HFF-Myc (cell line): ENCODE data around the gene C10orf53.
"Not testable (repeated sequence)": the region's sequence is repeated elsewhere in the genome, so short reads cannot be mapped to it uniquely, and the experiment has no call there.

Source experiments
- DNase-seq: peaks from one replicate; pipeline ENCODE4 v3.0.0-alpha.2; 2011; ENCODE audit warnings: low read depth; ENCODE audit errors: extremely low read depth
- H3K4me3 ChIP-seq: replicated peaks from 2 replicates; pipeline ENCODE4 v1.5.1; 2011; ENCODE audit warnings: low read depth, mild to moderate bottlenecking, control low read depth, low read length
- TF ChIP-seq, protein P1 (sequence below): IDR thresholded peaks from 2 replicates; pipeline ENCODE4 v1.5.1; 2012; ENCODE audit warnings: mild to moderate bottlenecking, low read depth, low read length, control low read depth; ENCODE audit errors: missing control alignments

Gene C10orf53

DNA sequence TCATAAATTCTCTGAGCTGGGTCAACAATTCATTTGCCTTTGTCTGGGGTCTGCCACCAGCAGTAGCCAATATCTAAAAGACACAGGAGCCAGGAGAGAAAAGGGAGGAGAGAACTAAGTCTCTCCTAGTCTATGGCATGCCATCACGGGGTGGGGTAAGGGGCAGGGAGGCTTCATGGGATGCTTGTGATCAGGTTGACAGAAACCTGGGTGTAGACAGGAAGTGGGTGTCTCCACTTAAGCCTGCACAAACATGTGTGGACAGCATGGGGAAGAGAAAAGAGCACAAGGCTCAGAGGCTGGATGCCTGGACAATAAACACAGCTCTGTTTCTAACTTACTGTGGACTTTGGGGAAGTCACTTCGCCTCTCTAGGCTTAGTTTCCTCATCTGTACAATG lies 11.5 kb upstream of the C10orf53 start:
- TF ChIP-seq, protein P1, sequence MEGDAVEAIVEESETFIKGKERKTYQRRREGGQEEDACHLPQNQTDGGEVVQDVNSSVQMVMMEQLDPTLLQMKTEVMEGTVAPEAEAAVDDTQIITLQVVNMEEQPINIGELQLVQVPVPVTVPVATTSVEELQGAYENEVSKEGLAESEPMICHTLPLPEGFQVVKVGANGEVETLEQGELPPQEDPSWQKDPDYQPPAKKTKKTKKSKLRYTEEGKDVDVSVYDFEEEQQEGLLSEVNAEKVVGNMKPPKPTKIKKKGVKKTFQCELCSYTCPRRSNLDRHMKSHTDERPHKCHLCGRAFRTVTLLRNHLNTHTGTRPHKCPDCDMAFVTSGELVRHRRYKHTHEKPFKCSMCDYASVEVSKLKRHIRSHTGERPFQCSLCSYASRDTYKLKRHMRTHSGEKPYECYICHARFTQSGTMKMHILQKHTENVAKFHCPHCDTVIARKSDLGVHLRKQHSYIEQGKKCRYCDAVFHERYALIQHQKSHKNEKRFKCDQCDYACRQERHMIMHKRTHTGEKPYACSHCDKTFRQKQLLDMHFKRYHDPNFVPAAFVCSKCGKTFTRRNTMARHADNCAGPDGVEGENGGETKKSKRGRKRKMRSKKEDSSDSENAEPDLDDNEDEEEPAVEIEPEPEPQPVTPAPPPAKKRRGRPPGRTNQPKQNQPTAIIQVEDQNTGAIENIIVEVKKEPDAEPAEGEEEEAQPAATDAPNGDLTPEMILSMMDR, result no peak
- H3K4me3 ChIP-seq, result no peak overlapping the region
- DNase-seq, result no peak

DNA sequence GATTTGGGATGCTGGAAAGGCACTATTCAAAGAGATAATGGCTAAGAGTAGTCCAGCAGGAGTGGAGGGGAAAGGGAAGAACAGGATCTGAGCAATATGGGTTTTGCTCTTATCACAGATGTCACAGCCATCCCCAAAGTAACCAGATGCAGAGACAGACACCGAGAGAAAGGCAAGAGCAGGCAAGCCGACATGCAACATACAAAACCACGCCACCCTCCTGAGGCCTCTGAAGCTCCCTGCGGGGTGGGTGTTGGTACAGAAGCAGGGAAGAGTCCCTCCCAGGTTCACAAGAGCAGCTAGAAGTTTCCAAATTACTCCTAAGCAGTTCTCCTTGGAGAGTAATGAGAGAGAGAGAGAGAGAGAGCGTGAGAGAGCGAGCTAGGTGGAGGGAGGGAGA lies 10.8 kb upstream of the C10orf53 start:
- TF ChIP-seq, protein P1, result no peak
- DNase-seq, result no peak
- no peak overlapping the region for H3K4me3 ChIP-seq

DNA sequence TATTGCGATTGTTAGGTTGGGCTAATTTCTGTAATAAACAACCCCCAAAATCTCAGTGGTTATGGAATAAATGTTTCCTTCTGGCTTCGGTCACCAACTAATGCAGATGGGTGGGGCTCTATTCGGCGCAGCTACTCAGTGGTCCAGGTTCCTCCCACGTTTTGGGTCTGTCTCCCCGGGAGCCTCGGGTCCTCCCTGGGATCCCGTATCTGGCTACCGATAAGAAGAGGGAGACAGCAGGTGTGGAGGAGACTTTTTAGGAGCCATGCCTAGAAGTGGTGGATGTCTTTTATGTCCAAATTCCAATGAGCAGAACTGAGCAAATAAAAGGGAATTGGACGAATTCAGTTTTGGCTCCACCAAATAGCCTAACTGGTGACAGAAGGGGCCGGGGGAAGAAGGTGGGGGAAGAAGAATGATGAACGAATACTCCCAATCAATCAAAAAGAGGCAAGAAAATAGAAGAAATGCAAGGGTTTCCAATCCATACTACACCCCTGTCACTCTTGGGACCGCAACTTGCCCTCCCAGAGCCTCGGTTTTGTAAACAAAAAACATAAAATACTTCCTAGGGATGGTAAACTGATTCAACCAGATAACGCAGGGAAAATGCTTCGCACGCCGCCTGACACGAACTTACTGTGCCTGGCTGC lies 498 bp upstream of the C10orf53 start:
- no peak overlapping the region for H3K4me3 ChIP-seq
- TF ChIP-seq, protein P1, result no peak
- no peak for DNase-seq

DNA sequence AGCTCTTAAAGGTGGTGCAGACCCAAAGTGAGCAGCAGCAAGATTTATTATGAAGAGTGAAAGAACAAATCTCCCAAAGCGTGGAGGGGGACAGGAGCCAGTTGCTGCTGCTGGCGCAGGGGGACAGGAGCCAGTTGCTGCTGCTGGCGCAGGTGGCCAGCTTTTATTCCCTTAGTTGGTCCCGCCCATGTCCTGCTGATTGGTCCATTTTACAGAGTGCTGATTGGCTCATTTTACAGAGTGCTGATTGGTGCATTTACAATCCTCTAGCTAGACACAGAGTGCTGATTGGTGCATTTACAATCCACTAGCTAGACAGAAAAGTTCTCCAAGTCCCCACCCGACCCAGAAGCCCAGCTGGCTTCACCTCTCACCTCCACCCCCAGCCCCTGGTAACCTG lies 3.0 kb downstream of the C10orf53 start:
- not testable (repeated sequence) for DNase-seq, H3K4me3 ChIP-seq

DNA sequence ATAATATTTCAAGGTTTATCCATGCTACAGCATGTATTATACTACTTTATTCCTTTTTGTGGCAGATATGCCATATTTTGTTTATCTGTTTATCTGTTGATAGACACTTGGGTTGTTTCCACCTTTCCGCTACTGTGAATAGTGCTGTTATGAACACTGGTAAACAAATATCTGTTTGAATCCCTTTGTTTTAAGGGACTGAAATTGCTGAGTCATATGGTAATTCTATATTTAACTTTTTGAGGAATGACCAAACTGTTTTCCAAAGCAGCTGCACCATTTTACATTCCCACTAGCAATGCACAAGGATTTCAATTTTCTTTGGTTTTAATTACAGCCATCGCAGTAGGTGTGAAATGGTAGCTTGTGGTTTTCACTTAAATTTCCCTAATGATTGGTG lies 3.4 kb downstream of the C10orf53 start:
- H3K4me3 ChIP-seq, result no peak overlapping the region
- no peak for DNase-seq
- TF ChIP-seq, protein P1, result no peak

DNA sequence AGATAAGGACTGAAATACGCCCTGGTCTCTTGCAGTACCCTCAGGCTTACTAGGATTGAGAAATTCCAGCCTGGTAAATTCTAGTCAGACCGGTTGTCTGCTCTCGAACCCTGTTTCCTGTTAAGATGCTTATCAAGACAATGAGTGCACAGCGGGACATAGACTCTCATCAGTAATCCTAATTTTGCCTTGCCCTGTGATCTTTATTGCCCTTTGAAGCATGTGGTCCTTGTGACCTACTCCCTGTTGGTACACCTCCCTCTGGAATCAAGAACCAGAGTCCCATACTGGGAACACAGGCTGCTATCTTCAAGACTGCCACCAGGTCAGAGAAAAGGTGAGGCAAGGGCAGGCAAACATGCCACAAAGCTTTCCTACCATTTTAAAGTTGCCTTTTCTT lies 7.2 kb downstream of the C10orf53 start:
- TF ChIP-seq, protein P1, result no peak

DNA sequence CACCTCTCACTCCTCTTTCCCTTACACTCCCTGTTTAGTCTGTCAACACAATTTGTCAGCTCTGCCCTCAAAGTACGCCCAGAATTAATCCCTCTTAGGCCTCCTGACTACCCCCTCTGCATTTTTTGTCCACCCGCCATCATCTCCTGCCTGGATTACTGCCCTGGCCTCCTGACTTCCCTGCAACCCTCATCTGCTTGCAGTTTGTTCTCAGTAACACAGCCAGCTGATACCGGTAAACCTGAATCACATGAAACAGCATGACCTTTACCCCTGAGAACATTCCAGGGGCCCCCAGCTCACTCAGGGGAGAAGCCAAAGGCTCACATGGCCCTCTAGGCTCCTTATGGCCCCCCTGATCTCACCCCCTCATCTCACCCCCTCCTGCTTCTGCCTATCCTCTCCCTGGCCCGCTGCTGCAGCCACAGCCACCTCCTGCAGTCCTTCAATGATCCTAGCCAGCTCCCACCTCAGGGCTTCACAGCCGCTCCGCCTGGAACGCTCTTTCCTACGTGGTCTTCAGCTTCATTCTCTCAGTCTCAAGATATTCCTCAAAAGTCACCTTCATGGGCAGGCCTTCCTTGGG lies 8.9 kb downstream of the C10orf53 start:
- TF ChIP-seq, protein P1, result no peak
- no peak overlapping the region for H3K4me3 ChIP-seq

More for the DNA sequence above, 7.2 kb downstream of the C10orf53 start:
- H3K4me3 ChIP-seq, result no peak overlapping the region
- DNase-seq, result no peak

More for the DNA sequence above, 8.9 kb downstream of the C10orf53 start:
- no peak for DNase-seq
